Measurements from ENCODE around the gene SPOCK2. TPM values are rescaled to one million over a fixed set of nuclear protein-coding genes. Genes with fewer than 3 reads are reported as not detected.

Gene SPOCK2
- polyA plus RNA-seq, 3 donors, result 0.20 to 1.6 (median 0.45) TPM

- no peaks in the 10 kb centered on the region for H3K36me3 ChIP-seq (replicated peaks in 1 of 2; ENCODE audit: control insufficient read depth in 1 of 2, insufficient read depth in 2 of 2, low read length in 2 of 2)
- H3K4me2 ChIP-seq (replicated peaks; ENCODE audit: extremely low read depth, low read length, poor library complexity, severe bottlenecking), result no peak overlapping the region
- no peak overlapping the region for H3K4me3 Mint-ChIP-seq
- no CpG with 5 or more reads among the region's 6 CpGs for WGBS (ENCODE audit: insufficient coverage)
- H3K27me3 Mint-ChIP-seq (ENCODE audit: low read depth in 3 of 3), result peaks cover 4 to 7% (median 4%) of the 10 kb centered on the region in 3 donors
- H4K20me1 ChIP-seq (ENCODE audit: insufficient read depth, low read length), result no peaks in the 10 kb centered on the region
- no peak for DNase-seq
- peaks cover 6% of the 10 kb centered on the region for H3K4me1 Mint-ChIP-seq
- intact Hi-C loops (cut with micrococcal nuclease), result no loop called here
- H3K27ac Mint-ChIP-seq, result no peak overlapping the region
- H3K27me3 ChIP-seq (ENCODE audit: control insufficient read depth in 2 of 2, insufficient read depth in 2 of 2, low read length in 2 of 2), result no peaks in the 10 kb centered on the region
- H3K36me3 Mint-ChIP-seq, result no peaks in the 10 kb centered on the region
- no peak overlapping the region for H2AFZ ChIP-seq (ENCODE audit: insufficient read depth, low read depth, low read length, poor library complexity, severe bottlenecking)
- no peak overlapping the region for H3K27ac ChIP-seq (ENCODE audit: low read depth in 1 of 2, low read length in 2 of 2)
- no peaks in the 10 kb centered on the region for H3K79me2 ChIP-seq (ENCODE audit: insufficient read depth, low read length)
- TF ChIP-seq, protein P1, sequence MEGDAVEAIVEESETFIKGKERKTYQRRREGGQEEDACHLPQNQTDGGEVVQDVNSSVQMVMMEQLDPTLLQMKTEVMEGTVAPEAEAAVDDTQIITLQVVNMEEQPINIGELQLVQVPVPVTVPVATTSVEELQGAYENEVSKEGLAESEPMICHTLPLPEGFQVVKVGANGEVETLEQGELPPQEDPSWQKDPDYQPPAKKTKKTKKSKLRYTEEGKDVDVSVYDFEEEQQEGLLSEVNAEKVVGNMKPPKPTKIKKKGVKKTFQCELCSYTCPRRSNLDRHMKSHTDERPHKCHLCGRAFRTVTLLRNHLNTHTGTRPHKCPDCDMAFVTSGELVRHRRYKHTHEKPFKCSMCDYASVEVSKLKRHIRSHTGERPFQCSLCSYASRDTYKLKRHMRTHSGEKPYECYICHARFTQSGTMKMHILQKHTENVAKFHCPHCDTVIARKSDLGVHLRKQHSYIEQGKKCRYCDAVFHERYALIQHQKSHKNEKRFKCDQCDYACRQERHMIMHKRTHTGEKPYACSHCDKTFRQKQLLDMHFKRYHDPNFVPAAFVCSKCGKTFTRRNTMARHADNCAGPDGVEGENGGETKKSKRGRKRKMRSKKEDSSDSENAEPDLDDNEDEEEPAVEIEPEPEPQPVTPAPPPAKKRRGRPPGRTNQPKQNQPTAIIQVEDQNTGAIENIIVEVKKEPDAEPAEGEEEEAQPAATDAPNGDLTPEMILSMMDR (IDR thresholded peaks at IDR 0.05), result no peak
- no peak overlapping the region for H3K4me3 ChIP-seq (replicated peaks in 1 of 3; ENCODE audit: low read depth in 2 of 3, low read length in 3 of 3)
- H3K9ac ChIP-seq (ENCODE audit: insufficient read depth, low read length, poor library complexity, severe bottlenecking), result no peak overlapping the region
- peaks cover 0 to 14% (median 3%) of the 10 kb centered on the region in 7 donors for H3K9me3 Mint-ChIP-seq
- peaks cover 0 to 5% of the 10 kb centered on the region in 2 donors for H3K9me3 ChIP-seq (replicated peaks in 1 of 2; ENCODE audit: control insufficient read depth in 1 of 2, insufficient read depth in 1 of 2, low read length in 2 of 2)
- peaks cover 0 to 4% of the 10 kb centered on the region in 2 donors for H3K4me1 ChIP-seq (ENCODE audit: control insufficient read depth in 1 of 2, insufficient read depth in 2 of 2, low read length in 2 of 2)
Observed at GRCh38 chr10:72022228-72022627, 66.1 kb downstream of the SPOCK2 start.

DNA sequence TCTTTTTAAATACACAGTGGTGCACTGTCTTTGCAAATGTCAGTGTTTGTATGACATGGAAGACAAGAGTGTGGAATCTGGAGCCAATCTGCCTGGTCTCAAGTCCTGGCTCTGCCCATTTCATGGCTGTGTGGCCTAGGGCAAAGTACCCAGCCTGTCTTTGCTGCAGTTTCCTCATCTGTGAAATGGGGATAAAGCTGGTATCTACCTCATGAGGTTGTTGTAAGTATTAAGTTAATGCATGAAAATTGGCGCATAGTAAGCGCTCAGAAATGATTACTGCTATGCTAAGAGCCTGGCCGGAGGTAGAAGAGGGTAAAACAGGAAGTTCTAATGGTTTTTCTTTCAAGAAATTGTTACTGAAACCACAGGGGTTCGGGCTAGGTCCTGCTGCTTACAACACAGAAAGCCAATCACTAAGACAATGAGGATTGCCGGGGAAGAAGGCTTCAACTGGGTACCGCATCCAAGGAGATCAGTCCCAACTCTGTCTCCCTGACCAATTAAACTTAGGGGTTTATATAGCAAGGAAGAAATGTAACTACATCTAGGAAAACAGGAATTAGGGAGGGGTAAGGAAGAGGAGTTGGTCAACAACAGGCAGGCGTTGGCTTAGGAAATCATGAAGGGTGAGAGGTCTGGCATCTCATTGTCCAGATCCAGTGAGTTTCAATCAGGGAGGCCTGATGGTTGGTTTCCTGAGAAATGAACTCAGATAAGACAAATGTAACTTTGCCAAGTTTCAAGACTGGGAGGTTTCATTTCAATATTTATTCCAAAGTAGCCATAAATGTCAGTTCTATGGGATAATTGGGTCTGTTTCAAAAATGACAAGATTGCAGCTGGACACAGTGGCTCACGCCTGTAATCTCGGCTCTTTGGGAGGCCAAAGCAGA, 67.2 kb downstream of the SPOCK2 start:
- intact Hi-C loops (cut with micrococcal nuclease), result no loop called here
- H2AFZ ChIP-seq (ENCODE audit: insufficient read depth, low read depth, low read length, poor library complexity, severe bottlenecking), result no peak overlapping the region
- no peaks in the 10 kb centered on the region for H4K20me1 ChIP-seq (ENCODE audit: insufficient read depth, low read length)
- no peaks in the 10 kb centered on the region for H3K79me2 ChIP-seq (ENCODE audit: insufficient read depth, low read length)
- H3K27ac ChIP-seq (ENCODE audit: low read depth in 1 of 2, low read length in 2 of 2), result no peak overlapping the region
- no peak for DNase-seq
- 50% methylated on average over 4 of the region's 9 CpGs for WGBS (ENCODE audit: insufficient coverage)
- H3K27ac Mint-ChIP-seq, result peak overlapping the region in 1 of 7 donors; percentile 37
- H3K9me3 Mint-ChIP-seq, result peaks cover 0 to 14% (median 3%) of the 10 kb centered on the region in 7 donors
- no peak overlapping the region for H3K4me3 Mint-ChIP-seq
- TF ChIP-seq, protein P1 (IDR thresholded peaks at IDR 0.05), result no peak
- H3K4me1 ChIP-seq (ENCODE audit: control insufficient read depth in 1 of 2, insufficient read depth in 2 of 2, low read length in 2 of 2), result peaks cover 0 to 4% of the 10 kb centered on the region in 2 donors
- no peak overlapping the region for H3K4me3 ChIP-seq (replicated peaks in 1 of 3; ENCODE audit: low read depth in 2 of 3, low read length in 3 of 3)
- H3K9me3 ChIP-seq (replicated peaks in 1 of 2; ENCODE audit: control insufficient read depth in 1 of 2, insufficient read depth in 1 of 2, low read length in 2 of 2), result peaks cover 0 to 5% of the 10 kb centered on the region in 2 donors
- H3K4me1 Mint-ChIP-seq, result peaks cover 8% of the 10 kb centered on the region
- no peak overlapping the region for H3K9ac ChIP-seq (ENCODE audit: insufficient read depth, low read length, poor library complexity, severe bottlenecking)
- no peaks in the 10 kb centered on the region for H3K36me3 Mint-ChIP-seq
- H3K27me3 ChIP-seq (ENCODE audit: control insufficient read depth in 2 of 2, insufficient read depth in 2 of 2, low read length in 2 of 2), result no peaks in the 10 kb centered on the region
- H3K4me2 ChIP-seq (replicated peaks; ENCODE audit: extremely low read depth, low read length, poor library complexity, severe bottlenecking), result no peak overlapping the region
- no peaks in the 10 kb centered on the region for H3K36me3 ChIP-seq (replicated peaks in 1 of 2; ENCODE audit: control insufficient read depth in 1 of 2, insufficient read depth in 2 of 2, low read length in 2 of 2)
- H3K27me3 Mint-ChIP-seq (ENCODE audit: low read depth in 3 of 3), result peaks cover 4 to 8% (median 4%) of the 10 kb centered on the region in 3 donors
